ENCODE results near the gene NKAIN2. TPM values are rescaled to one million over a fixed set of nuclear protein-coding genes. Genes with fewer than 3 reads are reported as not detected.
"Not testable (repeated sequence)": the region's sequence is repeated elsewhere in the genome, so short reads cannot be mapped to it uniquely, and the experiment has no call there.

The NKAIN2 gene
- total RNA-seq, 1 experiment from 2014 or later = not detected

DNA sequence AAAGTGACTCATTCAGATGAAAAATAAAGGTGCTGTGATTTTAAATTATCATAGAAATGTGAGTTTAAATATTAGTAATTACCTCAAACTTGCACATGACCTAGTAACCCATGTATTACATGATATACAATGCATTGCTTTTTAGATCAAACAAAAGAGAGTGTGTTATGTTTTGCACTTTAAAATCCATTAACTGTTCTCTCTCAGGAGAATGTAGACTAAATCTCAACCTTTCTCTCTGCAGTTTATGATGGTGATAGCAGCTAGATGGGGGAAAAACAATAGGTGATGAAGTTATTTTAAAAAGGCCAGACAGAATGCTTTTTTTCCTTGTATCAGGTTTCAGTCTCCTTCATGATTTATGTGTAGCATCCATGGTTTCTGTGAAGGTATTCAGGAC is 754.2 kb downstream of the NKAIN2 start:
- DNase-seq (ENCODE audit: low read depth, low spot score) = no peak
- H3K79me2 ChIP-seq (ENCODE audit: insufficient read depth, low read length) = no peaks in the 10 kb centered on the region
- no peaks in the 10 kb centered on the region for H3K9me3 ChIP-seq (ENCODE audit: control insufficient read depth in 1 of 2, insufficient read depth in 1 of 2, low read depth in 1 of 2, low read length in 2 of 2)
- BruUV-seq (replicated peaks) = no TSS peak
- ChIA-PET CTCF (no interaction called here), POLR2A (no interaction called here), RAD21 (ENCODE audit: low non-redundant PET in 1 of 2, low total read pairs in 2 of 2, uncharacterized antibody in 2 of 2, unreplicated experiment in 2 of 2) (no interaction called here)
- TF ChIP-seq CBX3 (IDR thresholded peaks at IDR 0.05; ENCODE audit: low read depth) (no peak), EGR1 (IDR thresholded peaks at IDR 0.05; ENCODE audit: low read depth) (no peak), ZFX (IDR thresholded peaks at IDR 0.05) (no peak), YY1 (IDR thresholded peaks at IDR 0.05; ENCODE audit: extremely low read depth, insufficient replicate concordance, low read depth, low read length) (no peak)
- H3K36me3 ChIP-seq (ENCODE audit: control insufficient read depth in 1 of 2, insufficient read depth in 2 of 2, low read length in 2 of 2) = no peaks in the 10 kb centered on the region
- no peak overlapping the region for H2AFZ ChIP-seq (ENCODE audit: low read depth, low read length, poor library complexity, severe bottlenecking)
- H3K4me2 ChIP-seq (ENCODE audit: low read length) = no peak overlapping the region
- H3K4me3 ChIP-seq (replicated peaks in 1 of 2; ENCODE audit: low read depth in 1 of 2, low read length in 2 of 2) = no peak overlapping the region
- H3K27me3 ChIP-seq (ENCODE audit: insufficient read depth, low read length) = peaks cover 23% of the 10 kb centered on the region; the same call in 1 of the 2 replicates
- no peak overlapping the region for H3K9ac ChIP-seq (ENCODE audit: low read length)
- intact Hi-C loops (cut with micrococcal nuclease) = no loop called here
- ATAC-seq = no peak
- H3K27ac ChIP-seq (ENCODE audit: low read depth, low read length) = no peak overlapping the region
- H4K20me1 ChIP-seq (ENCODE audit: insufficient read depth) = no peaks in the 10 kb centered on the region
- no peaks in the 10 kb centered on the region for H3K4me1 ChIP-seq (ENCODE audit: control insufficient read depth in 1 of 2, insufficient read depth in 2 of 2, low read length in 2 of 2)
- H3K9me2 ChIP-seq (ENCODE audit: insufficient read depth) = no peaks in the 10 kb centered on the region

DNA sequence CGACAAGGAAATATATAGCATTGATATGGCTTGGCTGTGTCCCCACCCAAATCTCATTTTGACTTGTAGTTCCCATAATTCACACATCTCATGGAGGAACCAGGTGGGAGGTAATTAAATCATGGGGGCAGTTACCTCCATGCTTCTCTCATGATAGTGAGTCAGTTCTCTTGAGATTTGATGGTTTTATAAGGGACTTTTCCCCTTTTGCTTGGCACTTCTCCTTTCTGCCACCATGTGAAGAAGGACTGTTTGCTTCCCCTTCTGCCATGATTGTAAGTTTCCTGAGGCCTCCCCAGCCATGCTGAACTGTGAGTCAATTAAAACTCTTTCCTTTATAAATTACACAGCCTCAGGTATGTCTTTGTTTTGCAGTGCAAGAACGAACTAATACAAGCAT is 756.4 kb downstream of the NKAIN2 start:
- POLR2A ChIA-PET; intact Hi-C loops (cut with micrococcal nuclease): not testable (repeated sequence)

More for the DNA sequence above, 756.4 kb downstream of the NKAIN2 start:
- H3K9ac ChIP-seq (ENCODE audit: low read length); H3K9me3 ChIP-seq (ENCODE audit: control insufficient read depth in 1 of 2, insufficient read depth in 1 of 2, low read depth in 1 of 2, low read length in 2 of 2); H3K4me3 ChIP-seq (replicated peaks in 1 of 2; ENCODE audit: low read depth in 1 of 2, low read length in 2 of 2); H3K36me3 ChIP-seq (ENCODE audit: control insufficient read depth in 1 of 2, insufficient read depth in 2 of 2, low read length in 2 of 2); H3K4me1 ChIP-seq (ENCODE audit: control insufficient read depth in 1 of 2, insufficient read depth in 2 of 2, low read length in 2 of 2); H2AFZ ChIP-seq (ENCODE audit: low read depth, low read length, poor library complexity, severe bottlenecking); ATAC-seq; H3K9me2 ChIP-seq (ENCODE audit: insufficient read depth); H3K4me2 ChIP-seq (ENCODE audit: low read length); DNase-seq (ENCODE audit: low read depth, low spot score); RAD21 ChIA-PET (ENCODE audit: low non-redundant PET in 1 of 2, low total read pairs in 2 of 2, uncharacterized antibody in 2 of 2, unreplicated experiment in 2 of 2); CTCF ChIA-PET; BruUV-seq (replicated peaks); H3K79me2 ChIP-seq (ENCODE audit: insufficient read depth, low read length); H3K27ac ChIP-seq (ENCODE audit: low read depth, low read length); H4K20me1 ChIP-seq (ENCODE audit: insufficient read depth): not testable (repeated sequence)
- H3K27me3 ChIP-seq (ENCODE audit: insufficient read depth, low read length) = 0 out of 2 replicates have a peak, but pooled peaks cover 18% of the 10 kb centered on the region
